PFSK-1 (cell line): ENCODE measurements around the gene ITGA7.

Experiments
- FOXP2 ChIP-seq: optimal IDR thresholded peaks from 2 replicates; pipeline ENCODE3; 2011; ENCODE audit warnings: borderline replicate concordance, control low read depth, inconsistent platforms; ENCODE audit not compliant: insufficient read depth; ENCODE audit errors: extremely low read length, extremely low read depth
- POLR2AphosphoS5 ChIP-seq: IDR thresholded peaks from 2 replicates; pipeline ENCODE4 v1.6.1; 2012; ENCODE audit warnings: low read depth, mild to moderate bottlenecking, control low read depth, low read length, moderate library complexity
- REST ChIP-seq, 2 experiments: IDR thresholded peaks; 2 replicates each; pipeline versions ENCODE4 v1.6.1 to v1.8.0; 2011 to 2012; ENCODE audit warnings: low read depth in 2 of 2, low read length in 2 of 2, control low read depth in 1 of 2, inconsistent platforms in 1 of 2, mild to moderate bottlenecking in 1 of 2, moderate library complexity in 1 of 2; ENCODE audit not compliant: insufficient read depth in 1 of 2
- SIN3A ChIP-seq: IDR thresholded peaks from 2 replicates; pipeline ENCODE4 v1.6.1; 2012; ENCODE audit warnings: mild to moderate bottlenecking, low read length, moderate library complexity, borderline replicate concordance; ENCODE audit not compliant: insufficient read depth
- TAF1 ChIP-seq: IDR thresholded peaks from 2 replicates; pipeline ENCODE4 v1.6.1; 2012; ENCODE audit warnings: low read length, control low read depth, borderline replicate concordance; ENCODE audit not compliant: insufficient read depth

Gene ITGA7

GRCh38 chr12:55696796-55697462 lies 10.8 kb downstream of the ITGA7 start:
- no peak for TF ChIP-seq SIN3A
- TF ChIP-seq POLR2AphosphoS5: no peak
- TF ChIP-seq FOXP2: no peak
- no peak for TF ChIP-seq TAF1
- TF ChIP-seq REST (IDR thresholded peaks at IDR 0.05; ENCODE audit: insufficient read depth in 1 of 2, low read depth in 2 of 2, low read length in 2 of 2): no peak

GRCh38 chr12:55696141-55696540 lies 11.6 kb downstream of the ITGA7 start:
- TF ChIP-seq REST (IDR thresholded peaks at IDR 0.05; ENCODE audit: insufficient read depth in 1 of 2, low read depth in 2 of 2, low read length in 2 of 2) (no peak), SIN3A (no peak), POLR2AphosphoS5 (no peak), TAF1 (no peak), FOXP2 (no peak)

- TF ChIP-seq TAF1 (no peak), REST (IDR thresholded peaks at IDR 0.05; ENCODE audit: insufficient read depth in 1 of 2, low read depth in 2 of 2, low read length in 2 of 2) (no peak), SIN3A (no peak), POLR2AphosphoS5 (no peak), FOXP2 (no peak)
Observed at GRCh38 chr12:55695349-55695748, 12.4 kb downstream of the ITGA7 start.

- TF ChIP-seq FOXP2 (no peak), SIN3A (no peak), TAF1 (no peak), REST (IDR thresholded peaks at IDR 0.05; ENCODE audit: insufficient read depth in 1 of 2, low read depth in 2 of 2, low read length in 2 of 2) (no peak), POLR2AphosphoS5 (no peak)
Observed at GRCh38 chr12:55694651-55695050, 13.1 kb downstream of the ITGA7 start.

- no peak for TF ChIP-seq TAF1
- no peak for TF ChIP-seq REST (IDR thresholded peaks at IDR 0.05; ENCODE audit: insufficient read depth in 1 of 2, low read depth in 2 of 2, low read length in 2 of 2)
- no peak for TF ChIP-seq FOXP2
- no peak for TF ChIP-seq SIN3A
- no peak for TF ChIP-seq POLR2AphosphoS5
Observed at GRCh38 chr12:55694188-55694515, 13.6 kb downstream of the ITGA7 start.
